HG02938 (cell line): ENCODE results near the gene PPARGC1A.

Source experiments
- ATAC-seq: cut with Tn5 transposase; IDR thresholded peaks from one replicate; pipeline ENCODE4 v1.9.1; 2021; ENCODE audit warnings: mild to moderate bottlenecking, moderate library complexity; ENCODE audit not compliant: unreplicated experiment

Gene PPARGC1A

DNA sequence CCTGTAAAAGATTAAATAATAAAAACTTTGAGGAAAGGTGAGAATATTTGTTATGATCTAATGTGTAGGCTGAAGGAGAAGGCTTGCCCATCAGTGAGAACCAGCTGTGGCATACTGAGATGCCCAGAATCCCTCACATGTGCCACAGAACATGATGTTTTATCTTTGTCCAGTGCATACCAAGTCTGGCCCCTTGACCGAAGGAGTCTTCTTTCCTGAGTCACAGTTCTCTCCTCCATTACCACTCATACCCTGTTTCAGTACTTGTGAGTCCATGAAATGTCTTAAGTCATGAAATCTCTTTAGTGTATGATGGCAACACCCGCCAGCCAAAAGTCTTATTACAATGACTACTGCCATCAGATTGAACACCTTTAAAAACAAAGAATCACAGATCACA, 42.7 kb downstream of the PPARGC1A start:
- no peak for ATAC-seq

- no peak for ATAC-seq
Measured at GRCh38 chr4:23844961-23845360, 44.9 kb downstream of the PPARGC1A start.

GRCh38 chr4:23839279-23839678, 50.6 kb downstream of the PPARGC1A start:
- ATAC-seq = no peak

DNA sequence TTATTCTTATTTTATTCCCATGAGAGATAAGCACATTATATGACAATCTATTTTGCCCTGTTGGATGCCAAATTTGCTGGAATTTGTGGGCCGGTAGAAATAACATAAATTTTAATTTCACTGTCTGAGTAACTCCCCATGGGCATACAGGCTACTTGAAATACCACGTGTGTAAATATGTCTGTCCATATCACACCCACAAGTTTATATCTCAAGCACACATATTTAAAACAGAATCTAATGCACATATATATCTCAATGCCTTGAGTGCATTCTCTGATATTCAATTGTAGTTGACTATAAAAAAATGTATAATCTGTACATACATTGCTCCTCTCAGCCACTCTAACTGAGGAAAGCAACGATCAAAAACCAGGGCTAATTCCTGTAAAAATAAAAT, 51.2 kb downstream of the PPARGC1A start:
- ATAC-seq = no peak

GRCh38 chr4:23838131-23838530, 51.7 kb downstream of the PPARGC1A start:
- ATAC-seq = no peak

DNA sequence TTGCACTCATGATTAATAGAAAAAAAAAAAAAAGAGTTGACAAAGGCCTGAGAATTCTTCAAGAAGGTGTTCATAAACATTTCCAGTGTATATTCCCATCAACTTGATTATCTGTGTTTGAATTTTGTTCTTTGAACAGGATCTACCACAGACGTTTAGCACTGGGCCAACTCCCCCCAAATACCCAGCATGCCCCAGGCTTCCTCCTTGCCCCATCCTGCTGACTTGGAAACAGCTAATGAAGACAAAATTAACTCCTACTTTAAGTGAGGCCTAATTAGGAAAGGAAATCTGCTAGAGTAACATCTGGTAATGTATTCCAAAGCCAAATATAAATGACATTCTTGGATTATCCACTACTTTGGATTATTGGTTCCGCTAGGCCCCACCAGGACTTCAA, 52.5 kb downstream of the PPARGC1A start:
- no peak for ATAC-seq

DNA sequence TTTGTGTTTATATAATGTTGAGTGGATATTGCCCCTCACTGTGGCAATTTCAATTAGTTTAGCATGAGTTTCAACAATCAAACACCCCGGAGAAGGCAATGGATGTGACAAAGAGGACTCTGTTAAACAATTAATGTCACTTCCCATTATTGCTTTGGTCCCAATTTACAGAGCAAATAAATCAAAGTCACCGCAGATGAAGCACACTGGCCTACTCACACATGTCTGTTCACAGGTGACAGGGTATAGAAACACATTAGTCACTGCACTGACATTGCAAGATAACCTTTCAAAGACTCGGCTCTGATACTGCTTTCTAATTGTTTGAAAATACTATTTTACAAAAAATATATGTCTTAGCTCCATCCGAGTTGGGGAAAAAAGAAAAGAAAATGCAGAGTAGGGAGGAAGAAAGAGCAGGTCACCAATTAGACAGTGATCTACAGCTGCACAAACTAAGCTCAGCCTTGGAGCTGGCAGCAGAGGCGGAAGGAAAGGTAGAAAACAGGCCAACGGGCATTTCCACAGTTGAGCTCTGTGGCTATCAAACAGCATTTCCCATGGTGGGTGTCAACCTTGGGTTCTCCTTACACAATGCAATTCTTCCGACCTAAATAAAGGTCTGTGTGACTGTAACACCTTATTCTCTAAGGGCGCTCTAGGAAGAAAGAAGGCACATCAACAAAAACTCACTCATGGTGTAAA, 53.9 kb downstream of the PPARGC1A start:
- ATAC-seq = no peak

DNA sequence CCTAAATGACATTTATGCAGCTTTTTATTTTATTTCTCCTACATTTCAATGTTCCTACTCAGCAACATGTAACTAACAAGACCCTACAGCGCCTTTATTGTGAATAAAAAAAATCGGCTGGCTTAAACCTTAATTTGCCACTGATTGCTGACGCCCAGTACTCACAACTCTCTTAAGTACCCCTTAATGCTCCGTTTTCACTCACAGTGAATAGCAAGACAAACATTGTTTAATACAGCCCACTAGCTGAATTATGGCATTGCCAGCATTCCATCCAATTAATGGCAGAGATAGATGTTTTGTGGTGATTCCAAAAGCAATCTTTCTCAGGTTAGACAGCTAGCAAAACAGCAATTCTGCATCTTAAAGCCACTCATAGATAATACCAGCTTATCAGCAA, 61.1 kb downstream of the PPARGC1A start:
- no peak for ATAC-seq

- no peak for ATAC-seq
Measured at GRCh38 chr4:23828020-23828715, 61.7 kb downstream of the PPARGC1A start.

DNA sequence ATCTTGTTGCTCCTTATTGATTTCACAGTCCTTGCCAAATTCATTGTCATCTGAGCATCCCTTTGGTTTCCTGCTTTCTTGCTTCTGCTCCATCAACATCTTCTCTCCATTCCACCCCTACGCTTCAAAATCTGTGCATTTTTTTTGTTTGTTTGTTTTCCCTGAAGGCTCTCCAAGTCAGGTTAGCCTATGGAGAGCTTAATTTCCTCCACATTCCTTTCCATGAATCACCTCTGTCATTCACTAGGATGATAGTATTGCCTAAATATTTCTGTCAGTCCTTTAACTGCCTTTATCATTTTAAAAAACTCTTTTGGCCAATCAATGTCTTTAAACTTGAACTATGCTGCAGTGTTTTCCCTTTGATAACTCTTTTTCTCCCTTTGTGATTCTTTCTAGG, 67.7 kb downstream of the PPARGC1A start:
- ATAC-seq = no peak

- no peak for ATAC-seq
Measured at GRCh38 chr4:23819041-23819511, 70.8 kb downstream of the PPARGC1A start.

DNA sequence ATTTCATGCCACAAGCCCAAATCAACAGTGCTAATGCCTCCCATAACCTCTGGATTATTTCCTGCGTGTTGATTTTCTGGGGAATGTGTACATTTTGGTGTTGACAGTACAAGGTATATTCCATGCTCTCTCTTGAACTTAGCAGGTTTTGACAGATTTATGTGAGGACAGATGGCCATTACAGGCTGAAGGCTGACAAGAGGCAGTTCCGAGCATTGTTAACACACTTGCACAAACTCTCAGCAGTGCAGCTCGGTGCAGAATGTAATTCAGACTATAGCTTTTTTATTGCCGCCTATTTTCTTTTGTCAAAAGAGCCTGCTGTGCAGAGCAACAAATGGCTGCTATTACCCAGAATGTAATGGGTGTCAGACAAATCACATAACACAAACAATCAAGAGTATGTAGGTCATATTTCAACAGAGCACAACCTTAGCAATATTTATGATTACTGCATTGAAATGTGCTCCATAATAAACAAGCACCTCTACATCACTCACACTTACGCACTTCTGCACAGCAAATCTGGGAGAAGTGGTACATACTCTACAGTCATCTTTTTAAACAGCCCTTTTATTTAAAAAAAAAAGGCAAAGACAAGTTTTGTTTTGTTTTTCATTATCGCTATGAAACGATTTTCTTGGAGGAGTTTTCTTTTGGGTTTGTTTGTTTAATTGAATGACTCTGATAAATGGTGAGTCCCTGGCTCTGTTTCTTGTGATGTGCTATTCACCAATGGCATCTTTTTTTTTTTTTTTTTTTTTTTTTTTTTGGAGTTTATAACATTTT, 71.6 kb downstream of the PPARGC1A start:
- ATAC-seq = no peak

DNA sequence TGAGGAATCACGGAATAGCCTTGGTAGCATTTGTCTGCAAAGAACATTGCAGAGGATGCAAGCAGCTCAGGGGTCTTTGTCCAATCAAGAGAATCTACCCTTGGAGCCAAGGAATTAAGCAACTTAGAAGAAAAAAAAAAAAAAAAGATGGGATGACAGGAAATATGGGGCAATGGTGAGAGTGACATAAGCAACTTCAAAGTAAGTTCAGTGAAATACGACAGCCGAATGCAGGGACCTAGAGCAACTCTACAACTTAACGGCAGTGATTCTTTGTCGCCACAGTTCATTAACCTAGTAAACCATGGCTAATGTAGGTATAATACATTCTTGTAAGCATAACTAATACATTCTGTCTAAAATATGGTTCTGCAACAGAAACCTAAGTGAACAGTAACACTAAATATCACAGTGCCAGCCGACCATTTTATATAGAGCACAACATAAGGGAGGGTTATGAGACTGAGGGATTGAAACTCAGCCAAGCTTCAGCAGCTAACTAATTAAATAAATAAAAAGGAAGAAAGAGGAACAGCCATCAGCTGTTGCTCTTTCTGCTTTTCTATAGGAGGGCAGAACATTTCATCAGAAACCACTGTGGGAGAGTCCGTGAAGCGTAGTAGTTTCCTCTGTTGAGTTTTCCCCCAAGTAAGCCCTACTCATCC, 74.7 kb downstream of the PPARGC1A start:
- ATAC-seq = no peak

GRCh38 chr4:23814587-23814986, 75.3 kb downstream of the PPARGC1A start:
- ATAC-seq = no peak

- ATAC-seq = no peak
Measured at GRCh38 chr4:23811161-23811560, 78.7 kb downstream of the PPARGC1A start.

DNA sequence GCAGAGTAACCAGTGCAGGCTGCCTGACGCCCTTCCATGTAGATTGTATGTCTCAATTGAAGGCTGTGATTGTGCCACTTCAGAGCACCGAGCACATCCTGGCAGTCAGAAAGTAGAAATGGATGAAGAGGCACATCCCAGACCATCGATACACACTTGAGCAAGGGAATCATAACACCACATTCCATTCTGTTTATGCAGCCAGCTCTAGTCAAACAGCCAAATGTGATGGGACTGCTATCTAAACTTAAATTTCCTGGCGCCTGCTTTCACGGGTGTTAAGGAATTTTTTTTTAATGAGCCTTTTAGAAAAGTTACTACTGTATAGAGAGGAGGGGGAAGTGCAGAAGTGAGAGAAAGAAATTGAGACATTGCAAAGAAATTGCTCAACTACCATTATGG, 84.4 kb downstream of the PPARGC1A start:
- no peak for ATAC-seq

GRCh38 chr4:23789762-23790161, 100.1 kb downstream of the PPARGC1A start:
- ATAC-seq = no peak

- no peak for ATAC-seq
Measured at GRCh38 chr4:23788460-23788859, 101.4 kb downstream of the PPARGC1A start.

DNA sequence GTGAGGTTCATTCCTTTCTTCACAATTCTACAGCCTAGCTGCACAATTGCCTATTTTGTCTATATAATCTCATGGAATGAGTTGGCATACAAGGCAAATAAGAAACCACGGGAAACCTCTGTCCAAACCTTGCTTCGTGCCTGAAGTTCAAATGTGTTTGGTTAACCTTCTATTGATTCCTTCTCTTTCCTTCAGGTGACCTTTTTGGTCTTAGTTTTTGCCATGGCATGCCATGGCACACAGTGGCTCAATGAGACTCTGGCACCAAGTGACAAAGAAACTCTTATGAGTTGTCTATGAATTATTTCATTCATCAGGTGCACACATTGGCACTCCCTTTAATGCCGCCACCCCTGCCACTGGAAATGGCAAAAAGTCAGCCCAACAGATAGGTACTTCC, 101.8 kb downstream of the PPARGC1A start:
- no peak for ATAC-seq

DNA sequence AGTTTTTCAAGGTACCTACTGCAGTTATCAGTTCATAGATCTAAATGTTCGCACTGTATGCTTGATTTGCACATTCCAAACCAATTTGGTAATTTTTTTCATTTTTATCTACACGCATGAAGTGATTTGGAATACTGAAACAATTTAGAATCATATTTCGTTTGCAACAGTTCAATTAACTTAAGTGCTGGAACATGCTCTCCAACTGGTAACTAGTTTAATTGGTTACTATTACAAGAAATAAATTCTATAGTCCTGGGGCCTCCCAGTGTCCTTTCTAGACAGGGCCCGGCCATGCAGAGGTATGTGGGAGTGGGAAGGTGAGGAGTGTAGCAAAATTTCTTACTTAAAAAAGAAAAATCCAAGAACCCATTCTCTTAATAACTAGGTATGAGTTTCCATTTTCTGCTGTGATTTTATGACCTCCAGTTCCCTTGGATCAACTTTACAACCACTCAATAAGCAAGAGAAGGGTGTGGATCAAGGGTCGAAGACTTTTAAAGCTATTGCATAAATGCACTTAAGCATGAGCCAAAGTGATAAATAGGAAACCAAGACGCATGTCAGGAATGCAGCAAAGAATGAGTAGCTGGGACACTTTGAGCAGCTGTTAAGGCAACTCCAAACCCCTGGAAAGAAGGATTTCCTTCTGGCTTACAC, 106.9 kb downstream of the PPARGC1A start:
- ATAC-seq = no peak

DNA sequence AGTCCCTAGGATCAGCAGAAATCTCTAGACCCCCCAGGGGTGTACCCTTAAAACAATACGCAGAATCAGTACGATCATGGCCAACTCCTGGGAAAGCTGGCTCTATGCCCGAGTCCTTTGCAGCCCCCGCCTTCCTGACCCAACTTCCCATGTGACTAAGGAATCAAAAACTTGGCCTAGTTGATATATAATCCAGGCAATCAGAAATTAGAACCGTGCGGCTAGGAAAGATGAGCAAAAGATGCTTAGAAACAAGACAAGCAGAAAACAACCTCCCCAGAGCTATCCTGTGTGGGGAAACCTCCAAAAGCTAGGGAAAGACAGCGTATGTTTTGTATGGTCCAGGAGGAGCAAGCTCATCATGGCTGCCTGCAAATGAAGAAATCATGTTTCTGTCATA, 110.0 kb downstream of the PPARGC1A start:
- no peak for ATAC-seq
